Measurements from ENCODE around the gene PBX3. TPM values are rescaled to one million over a fixed set of nuclear protein-coding genes. Genes with fewer than 3 reads are reported as not detected.

Gene PBX3
- total RNA-seq, 2 experiments from 2014 or later = 25.3 to 30.8 TPM

GRCh38 chr9:125893277-125893676 is 146.1 kb downstream of the PBX3 start:
- Mint-ChIP-seq H3K36me3 (ENCODE audit: low read depth) (no peaks in the 10 kb centered on the region), H3K4me1 (ENCODE audit: low read depth) (peaks cover 28% of the 10 kb centered on the region), H3K27me3 (peaks cover 28% of the 10 kb centered on the region), H3K9me3 (no peaks in the 10 kb centered on the region), H3K27ac (no peak overlapping the region), H3K4me3 (no peak overlapping the region)
- Histone ChIP-seq H3K27me3 (ENCODE audit: control insufficient read depth in 1 of 2, insufficient read depth in 2 of 2, low read length in 2 of 2) (peaks cover 10 to 13% of the 10 kb centered on the region in 2 experiments), H3K27ac (ENCODE audit: low read depth in 1 of 2, low read length in 2 of 2) (no peak overlapping the region), H3K9me3 (ENCODE audit: control insufficient read depth in 1 of 2, insufficient read depth in 1 of 2, low read length in 2 of 2) (peaks cover 0 to 4% of the 10 kb centered on the region in 2 experiments), H3K36me3 (ENCODE audit: insufficient read depth, low read length) (no peaks in the 10 kb centered on the region), H3K4me1 (ENCODE audit: insufficient read depth, low read length) (peaks cover 9% of the 10 kb centered on the region), H3K4me3 (ENCODE audit: low read length) (no peak overlapping the region)
- intact Hi-C loops (cut with DNase I, micrococcal nuclease) = no loop called here
- ATAC-seq (ENCODE audit: poor library complexity) (no peak), DNase-seq (no peak)
- CTCF ChIA-PET = interaction anchor here (0.8 to 1.7 kb wide), 2 partner anchors 11 to 22 kb away, joined by 3 read pairs; no protein-coding TSS in a partner anchor
- POLR2A ChIA-PET = interaction anchor here (1.0 kb wide), 1 partner anchor 63 kb away, joined by 3 read pairs; no protein-coding TSS in a partner anchor
- no peak for TF ChIP-seq CTCF (IDR thresholded peaks at IDR 0.05)

GRCh38 chr9:125894566-125894965 is 147.4 kb downstream of the PBX3 start:
- Mint-ChIP-seq H3K4me3 (no peak overlapping the region), H3K9me3 (no peaks in the 10 kb centered on the region), H3K27ac (no peak overlapping the region), H3K4me1 (ENCODE audit: low read depth) (peaks cover 16% of the 10 kb centered on the region), H3K36me3 (ENCODE audit: low read depth) (no peaks in the 10 kb centered on the region), H3K27me3 (peaks cover 15% of the 10 kb centered on the region)
- Histone ChIP-seq H3K27ac (ENCODE audit: low read depth in 1 of 2, low read length in 2 of 2) (no peak overlapping the region), H3K9me3 (ENCODE audit: control insufficient read depth in 1 of 2, insufficient read depth in 1 of 2, low read length in 2 of 2) (no peaks in the 10 kb centered on the region), H3K4me1 (ENCODE audit: insufficient read depth, low read length) (peaks cover 3% of the 10 kb centered on the region), H3K36me3 (ENCODE audit: insufficient read depth, low read length) (no peaks in the 10 kb centered on the region), H3K4me3 (ENCODE audit: low read length) (no peak overlapping the region), H3K27me3 (ENCODE audit: control insufficient read depth in 1 of 2, insufficient read depth in 2 of 2, low read length in 2 of 2) (peaks cover 5 to 6% of the 10 kb centered on the region in 2 experiments)
- ATAC-seq (ENCODE audit: poor library complexity) (no peak), DNase-seq (no peak)
- ChIA-PET POLR2A (no interaction called here), CTCF (interaction anchor here (1.7 kb wide), 1 partner anchor 10 kb away, joined by 3 read pairs; no protein-coding TSS in a partner anchor)
- intact Hi-C loops (cut with DNase I, micrococcal nuclease) = no loop called here
- no peak for TF ChIP-seq CTCF (IDR thresholded peaks at IDR 0.05)

- POLR2A ChIA-PET = no interaction called here
- H3K4me1 Mint-ChIP-seq (ENCODE audit: low read depth) = peaks cover 12% of the 10 kb centered on the region
- no peak overlapping the region for H3K4me3 ChIP-seq (ENCODE audit: low read length)
- no peak overlapping the region for H3K4me3 Mint-ChIP-seq
- no peaks in the 10 kb centered on the region for H3K9me3 Mint-ChIP-seq
- CTCF ChIA-PET = no interaction called here
- H3K9me3 ChIP-seq (ENCODE audit: control insufficient read depth in 1 of 2, insufficient read depth in 1 of 2, low read length in 2 of 2) = no peaks in the 10 kb centered on the region
- TF ChIP-seq CTCF (IDR thresholded peaks at IDR 0.05) = no peak
- DNase-seq = no peak
- intact Hi-C loops (cut with DNase I, micrococcal nuclease) = no loop called here
- no peak overlapping the region for H3K27ac Mint-ChIP-seq
- H3K27me3 ChIP-seq (ENCODE audit: control insufficient read depth in 1 of 2, insufficient read depth in 2 of 2, low read length in 2 of 2) = no peaks in the 10 kb centered on the region
- no peaks in the 10 kb centered on the region for H3K36me3 Mint-ChIP-seq (ENCODE audit: low read depth)
- no peak overlapping the region for H3K27ac ChIP-seq (ENCODE audit: low read depth in 1 of 2, low read length in 2 of 2)
- no peak for ATAC-seq (ENCODE audit: poor library complexity)
- H3K36me3 ChIP-seq (ENCODE audit: insufficient read depth, low read length) = no peaks in the 10 kb centered on the region
- peaks cover 5% of the 10 kb centered on the region for H3K27me3 Mint-ChIP-seq
- no peaks in the 10 kb centered on the region for H3K4me1 ChIP-seq (ENCODE audit: insufficient read depth, low read length)
These were observed 149.2 kb downstream of the PBX3 start for GRCh38 chr9:125896404-125896803.

All from CD4-positive, alpha-beta T cell (primary cell).